ENCODE results near the gene EDN2.

Gene EDN2

DNA sequence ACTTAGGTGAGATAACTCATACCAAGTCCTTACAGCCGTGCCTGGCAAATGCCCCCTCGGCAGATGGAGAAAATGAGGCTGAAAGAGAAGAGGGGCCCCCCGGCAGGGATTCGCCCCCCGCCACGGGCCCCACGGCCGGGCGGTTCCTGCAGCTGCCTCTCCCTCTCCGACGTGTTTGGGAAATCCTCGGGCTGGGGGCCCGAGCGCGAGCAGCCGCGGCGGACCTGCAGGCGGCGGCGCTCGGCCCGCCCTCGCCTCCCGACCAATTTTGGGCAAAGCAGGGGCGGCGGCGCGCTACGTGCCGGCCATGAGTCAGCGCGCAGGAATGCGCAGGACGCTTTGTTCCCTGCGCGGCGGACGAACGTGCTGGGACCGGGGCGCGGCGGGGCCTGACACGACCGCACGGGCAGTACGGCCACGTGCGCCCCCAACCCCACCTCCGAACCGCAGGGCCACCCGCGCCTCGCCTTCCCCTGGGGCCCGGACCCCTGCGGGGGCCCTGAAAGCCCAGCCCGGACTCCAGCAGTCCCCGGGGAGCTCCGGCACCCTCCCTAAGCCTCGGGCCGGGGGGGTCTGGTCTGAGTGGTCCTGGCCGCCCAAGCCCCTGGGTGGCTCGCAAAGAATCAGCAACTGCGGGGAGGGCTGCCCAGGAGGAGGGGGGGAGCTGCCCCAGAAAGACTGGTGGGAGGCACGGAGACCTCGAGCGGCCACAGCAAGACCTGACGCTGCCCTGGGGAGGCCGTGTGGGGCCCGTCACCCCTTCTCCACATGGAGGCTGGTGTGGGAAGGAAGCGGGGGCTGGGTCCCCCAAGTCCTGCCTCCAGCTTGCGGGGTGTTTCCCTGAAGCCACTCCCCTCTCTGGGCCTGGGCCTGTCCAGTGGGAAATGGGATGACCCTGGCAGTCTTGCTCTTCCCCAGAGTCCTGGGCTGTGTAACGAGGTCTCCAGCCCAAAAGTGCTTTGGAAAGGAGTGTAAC lies 11.9 kb upstream of the EDN2 start (continued):
- TF ChIP-seq, protein P1, sequence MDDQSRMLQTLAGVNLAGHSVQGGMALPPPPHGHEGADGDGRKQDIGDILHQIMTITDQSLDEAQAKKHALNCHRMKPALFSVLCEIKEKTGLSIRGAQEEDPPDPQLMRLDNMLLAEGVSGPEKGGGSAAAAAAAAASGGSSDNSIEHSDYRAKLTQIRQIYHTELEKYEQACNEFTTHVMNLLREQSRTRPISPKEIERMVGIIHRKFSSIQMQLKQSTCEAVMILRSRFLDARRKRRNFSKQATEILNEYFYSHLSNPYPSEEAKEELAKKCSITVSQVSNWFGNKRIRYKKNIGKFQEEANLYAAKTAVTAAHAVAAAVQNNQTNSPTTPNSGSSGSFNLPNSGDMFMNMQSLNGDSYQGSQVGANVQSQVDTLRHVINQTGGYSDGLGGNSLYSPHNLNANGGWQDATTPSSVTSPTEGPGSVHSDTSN (CRISPR knock-in tag; IDR thresholded peaks at IDR 0.05) = peak; percentile 89; the same call in 1 of the 2 replicates
- TF ChIP-seq ZNF561 (tag by site-specific recombination; IDR thresholded peaks at IDR 0.05; ENCODE audit: borderline replicate concordance) (peak; percentile 66; the same call in 1 of the 2 replicates), ZNF335 (tag by site-specific recombination; conservative IDR thresholded peaks at IDR 0.05) (peak; percentile 49), BCL11A (tag by site-specific recombination; IDR thresholded peaks at IDR 0.05; ENCODE audit: low read depth) (peak; percentile 44; the same call in 1 of the 2 replicates), ZXDB (tag by site-specific recombination; IDR thresholded peaks at IDR 0.05) (peak; percentile 94), ZIC2 (tag by site-specific recombination; IDR thresholded peaks at IDR 0.05) (peak; percentile 94), WT1 (tag by site-specific recombination; IDR thresholded peaks at IDR 0.05) (peak; percentile 19; the same call in 1 of the 2 replicates), ZNF660 (tag by site-specific recombination; IDR thresholded peaks at IDR 0.05) (peak; percentile 82), ZBTB48 (tag by site-specific recombination; IDR thresholded peaks at IDR 0.05) (peak; percentile 70), SP3 (tag by site-specific recombination; IDR thresholded peaks at IDR 0.05) (peak; percentile 43; the same call in 1 of the 2 replicates), ZNF76 (tag by site-specific recombination; IDR thresholded peaks at IDR 0.05; ENCODE audit: borderline replicate concordance, low read depth) (peak; percentile 57; the same call in 1 of the 2 replicates), ZNF610 (tag by site-specific recombination; IDR thresholded peaks at IDR 0.05; ENCODE audit: borderline replicate concordance) (no peak), ZNF837 (tag by site-specific recombination; IDR thresholded peaks at IDR 0.05) (no peak), ZBTB17 (tag by site-specific recombination; IDR thresholded peaks at IDR 0.05) (no peak), KLF9 (tag by site-specific recombination; IDR thresholded peaks at IDR 0.05; ENCODE audit: low read depth) (peak; percentile 63), KLF7 (tag by site-specific recombination; IDR thresholded peaks at IDR 0.05; ENCODE audit: borderline replicate concordance) (0 out of 2 replicates have a peak, but pooled peaks have one; percentile 47), ZNF184 (tag by site-specific recombination; IDR thresholded peaks at IDR 0.05) (0 out of 2 replicates have a peak, but pooled peaks have one; percentile 11), ZNF341 (tag by site-specific recombination; IDR thresholded peaks at IDR 0.05; ENCODE audit: low read depth) (peak; percentile 64), GLIS2 (tag by site-specific recombination; IDR thresholded peaks at IDR 0.05) (peak; percentile 90), ZNF16 (tag by site-specific recombination; IDR thresholded peaks at IDR 0.05; ENCODE audit: low read depth) (no peak), ZNF629 (tag by site-specific recombination; IDR thresholded peaks at IDR 0.05) (peak; percentile 65)
- TF ChIP-seq, protein P2, sequence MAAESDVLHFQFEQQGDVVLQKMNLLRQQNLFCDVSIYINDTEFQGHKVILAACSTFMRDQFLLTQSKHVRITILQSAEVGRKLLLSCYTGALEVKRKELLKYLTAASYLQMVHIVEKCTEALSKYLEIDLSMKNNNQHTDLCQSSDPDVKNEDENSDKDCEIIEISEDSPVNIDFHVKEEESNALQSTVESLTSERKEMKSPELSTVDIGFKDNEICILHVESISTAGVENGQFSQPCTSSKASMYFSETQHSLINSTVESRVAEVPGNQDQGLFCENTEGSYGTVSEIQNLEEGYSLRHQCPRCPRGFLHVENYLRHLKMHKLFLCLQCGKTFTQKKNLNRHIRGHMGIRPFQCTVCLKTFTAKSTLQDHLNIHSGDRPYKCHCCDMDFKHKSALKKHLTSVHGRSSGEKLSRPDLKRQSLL (tag by site-specific recombination; IDR thresholded peaks at IDR 0.05) = no peak
- TF ChIP-seq, protein P3, sequence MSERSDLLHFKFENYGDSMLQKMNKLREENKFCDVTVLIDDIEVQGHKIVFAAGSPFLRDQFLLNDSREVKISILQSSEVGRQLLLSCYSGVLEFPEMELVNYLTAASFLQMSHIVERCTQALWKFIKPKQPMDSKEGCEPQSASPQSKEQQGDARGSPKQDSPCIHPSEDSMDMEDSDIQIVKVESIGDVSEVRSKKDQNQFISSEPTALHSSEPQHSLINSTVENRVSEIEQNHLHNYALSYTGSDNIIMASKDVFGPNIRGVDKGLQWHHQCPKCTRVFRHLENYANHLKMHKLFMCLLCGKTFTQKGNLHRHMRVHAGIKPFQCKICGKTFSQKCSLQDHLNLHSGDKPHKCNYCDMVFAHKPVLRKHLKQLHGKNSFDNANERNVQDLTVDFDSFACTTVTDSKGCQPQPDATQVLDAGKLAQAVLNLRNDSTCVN (tag by site-specific recombination; optimal IDR thresholded peaks at IDR 0.05) = peak; percentile 93
- TF ChIP-seq, protein P4, sequence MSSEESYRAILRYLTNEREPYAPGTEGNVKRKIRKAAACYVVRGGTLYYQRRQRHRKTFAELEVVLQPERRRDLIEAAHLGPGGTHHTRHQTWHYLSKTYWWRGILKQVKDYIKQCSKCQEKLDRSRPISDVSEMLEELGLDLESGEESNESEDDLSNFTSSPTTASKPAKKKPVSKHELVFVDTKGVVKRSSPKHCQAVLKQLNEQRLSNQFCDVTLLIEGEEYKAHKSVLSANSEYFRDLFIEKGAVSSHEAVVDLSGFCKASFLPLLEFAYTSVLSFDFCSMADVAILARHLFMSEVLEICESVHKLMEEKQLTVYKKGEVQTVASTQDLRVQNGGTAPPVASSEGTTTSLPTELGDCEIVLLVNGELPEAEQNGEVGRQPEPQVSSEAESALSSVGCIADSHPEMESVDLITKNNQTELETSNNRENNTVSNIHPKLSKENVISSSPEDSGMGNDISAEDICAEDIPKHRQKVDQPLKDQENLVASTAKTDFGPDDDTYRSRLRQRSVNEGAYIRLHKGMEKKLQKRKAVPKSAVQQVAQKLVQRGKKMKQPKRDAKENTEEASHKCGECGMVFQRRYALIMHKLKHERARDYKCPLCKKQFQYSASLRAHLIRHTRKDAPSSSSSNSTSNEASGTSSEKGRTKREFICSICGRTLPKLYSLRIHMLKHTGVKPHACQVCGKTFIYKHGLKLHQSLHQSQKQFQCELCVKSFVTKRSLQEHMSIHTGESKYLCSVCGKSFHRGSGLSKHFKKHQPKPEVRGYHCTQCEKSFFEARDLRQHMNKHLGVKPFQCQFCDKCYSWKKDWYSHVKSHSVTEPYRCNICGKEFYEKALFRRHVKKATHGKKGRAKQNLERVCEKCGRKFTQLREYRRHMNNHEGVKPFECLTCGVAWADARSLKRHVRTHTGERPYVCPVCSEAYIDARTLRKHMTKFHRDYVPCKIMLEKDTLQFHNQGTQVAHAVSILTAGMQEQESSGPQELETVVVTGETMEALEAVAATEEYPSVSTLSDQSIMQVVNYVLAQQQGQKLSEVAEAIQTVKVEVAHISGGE (tag by site-specific recombination; conservative IDR thresholded peaks at IDR 0.05; ENCODE audit: low read depth) = peak; percentile 11; the same call in 1 of the 2 replicates
- TF ChIP-seq, protein P5, sequence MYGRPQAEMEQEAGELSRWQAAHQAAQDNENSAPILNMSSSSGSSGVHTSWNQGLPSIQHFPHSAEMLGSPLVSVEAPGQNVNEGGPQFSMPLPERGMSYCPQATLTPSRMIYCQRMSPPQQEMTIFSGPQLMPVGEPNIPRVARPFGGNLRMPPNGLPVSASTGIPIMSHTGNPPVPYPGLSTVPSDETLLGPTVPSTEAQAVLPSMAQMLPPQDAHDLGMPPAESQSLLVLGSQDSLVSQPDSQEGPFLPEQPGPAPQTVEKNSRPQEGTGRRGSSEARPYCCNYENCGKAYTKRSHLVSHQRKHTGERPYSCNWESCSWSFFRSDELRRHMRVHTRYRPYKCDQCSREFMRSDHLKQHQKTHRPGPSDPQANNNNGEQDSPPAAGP (tag by site-specific recombination; IDR thresholded peaks at IDR 0.05) = peak; percentile 96
- TF ChIP-seq, protein P6, sequence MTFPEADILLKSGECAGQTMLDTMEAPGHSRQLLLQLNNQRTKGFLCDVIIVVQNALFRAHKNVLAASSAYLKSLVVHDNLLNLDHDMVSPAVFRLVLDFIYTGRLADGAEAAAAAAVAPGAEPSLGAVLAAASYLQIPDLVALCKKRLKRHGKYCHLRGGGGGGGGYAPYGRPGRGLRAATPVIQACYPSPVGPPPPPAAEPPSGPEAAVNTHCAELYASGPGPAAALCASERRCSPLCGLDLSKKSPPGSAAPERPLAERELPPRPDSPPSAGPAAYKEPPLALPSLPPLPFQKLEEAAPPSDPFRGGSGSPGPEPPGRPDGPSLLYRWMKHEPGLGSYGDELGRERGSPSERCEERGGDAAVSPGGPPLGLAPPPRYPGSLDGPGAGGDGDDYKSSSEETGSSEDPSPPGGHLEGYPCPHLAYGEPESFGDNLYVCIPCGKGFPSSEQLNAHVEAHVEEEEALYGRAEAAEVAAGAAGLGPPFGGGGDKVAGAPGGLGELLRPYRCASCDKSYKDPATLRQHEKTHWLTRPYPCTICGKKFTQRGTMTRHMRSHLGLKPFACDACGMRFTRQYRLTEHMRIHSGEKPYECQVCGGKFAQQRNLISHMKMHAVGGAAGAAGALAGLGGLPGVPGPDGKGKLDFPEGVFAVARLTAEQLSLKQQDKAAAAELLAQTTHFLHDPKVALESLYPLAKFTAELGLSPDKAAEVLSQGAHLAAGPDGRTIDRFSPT (tag by site-specific recombination; IDR thresholded peaks at IDR 0.05) = peak; percentile 96

All from HEK293 (cell line).